HG02759 (cell line): ENCODE data around the gene WDR5.

Experiments used
- ATAC-seq: cut with Tn5 transposase; IDR thresholded peaks from one replicate; pipeline ENCODE4 v1.9.1; 2021; ENCODE audit warnings: mild to moderate bottlenecking, moderate library complexity; ENCODE audit not compliant: unreplicated experiment

WDR5 gene

GRCh38 chr9:134204991-134205578 is 69.2 kb downstream of the WDR5 start:
- ATAC-seq: no peak

GRCh38 chr9:134205672-134206310 is 69.9 kb downstream of the WDR5 start:
- ATAC-seq: no peak

- no peak for ATAC-seq
Measured at GRCh38 chr9:134206311-134207300, 70.7 kb downstream of the WDR5 start.

GRCh38 chr9:134208310-134208841 is 72.5 kb downstream of the WDR5 start:
- ATAC-seq: no peak

- no peak for ATAC-seq
Measured at GRCh38 chr9:134208981-134209725, 73.3 kb downstream of the WDR5 start.
